Adrenal gland (tissue), 12 donors: ENCODE data around the gene MAP1LC3B2. TPM values are rescaled to one million over a fixed set of nuclear protein-coding genes. Genes with fewer than 3 reads are reported as not detected.

Experiments
- DNase-seq, 7 donors: peaks; one replicate each; pipeline ENCODE4 v3.0.0-alpha.2; 2019 to 2020
- H3K27ac ChIP-seq, 5 donors: fragments of 200-600 bp; sonication (generic) in 4 of 5; 1 replicate in 3 of 5; 2 replicates in 2 of 5; pipeline versions ENCODE4 v1.5.1 to v1.8.0; 2016 to 2020; ENCODE audit warnings: mild to moderate bottlenecking in 1 of 5
- H3K27me3 ChIP-seq: fragments of 200-600 bp; 2 replicates; pipeline ENCODE4 v1.8.0; 2021
- H3K36me3 ChIP-seq, 2 donors: fragments of 200-600 bp; replicated peaks in 1 of 2; 1 replicate in 1 of 2; 2 replicates in 1 of 2; pipeline versions ENCODE4 v1.5.1 to v1.8.0; 2018 to 2022
- H3K4me1 ChIP-seq, 2 donors: fragments of 200-600 bp; replicated peaks in 1 of 2; 1 replicate in 1 of 2; 2 replicates in 1 of 2; pipeline versions ENCODE4 v1.5.1 to v1.8.0; 2018 to 2021
- H3K4me3 ChIP-seq, 4 donors: fragments of 200-600 bp; sonication (generic) in 3 of 4; one replicate each; pipeline ENCODE4 v1.5.1; 2016 to 2018
- H3K9me3 ChIP-seq, 3 donors: fragments of 200-600 bp; sonication (generic) in 1 of 3; replicated peaks in 1 of 3; 1 replicate in 2 of 3; 2 replicates in 1 of 3; pipeline versions ENCODE4 v1.5.1 to v1.8.0; 2016 to 2021
- POLR2A ChIP-seq, 2 donors: fragments of 450-650 bp; IDR thresholded peaks; one replicate each; pipeline ENCODE4 v1.6.1; 2017; ENCODE audit warnings: antibody characterized with exemption in 2 of 2, mild to moderate bottlenecking in 2 of 2, moderate library complexity in 1 of 2
- WGBS, 4 donors: extraction: QIAGEN DNeasy Blood & Tissue Kit in 2 of 4; methylation state at CpG; one replicate each; pipeline versions ENCODE4 v1.1.5 to v1.1.7; 2013 to 2017; 5-methylcytosine and 5-hydroxymethylcytosine counted together
- intact Hi-C, 2 donors: fragments of 100-400 bp; cut with DNase I; formaldehyde crosslinking; loops; one replicate each; pipeline versions ENCODE4 v1.14.1 to v1.15.0; 2022 to 2023
- polyA plus RNA-seq, 3 donors: library from polyadenylated mRNA; stranded (reverse); fragments of 200-250 nt in 2 of 3; fragments of 350-450 nt in 1 of 3; fragmentation: Illumina TruSeq in 1 of 3; extraction: RNeasy Lipid Tissue Mini Kit (QIAGEN cat#74804) in 1 of 3; gene quantifications; one replicate each; pipeline ENCODE4 v1.2.3, GENCODE V29; 2013 to 2014
- total RNA-seq, 9 donors: library from RNA; depleted of rRNA in 4 of 9; stranded (reverse); fragments of >200 nt in 4 of 9; fragments of 120-200 nt in 1 of 9; fragmentation: NEBNext Ultra II Directional in 1 of 9; extraction: Animal tissue kit (Norgen Biotek cat#: 25700) in 1 of 9; gene quantifications; one replicate each; pipeline versions ENCODE4 v1.1.0 to v1.2.4, GENCODE V29; 2013 to 2023
- TF ChIP-seq, protein P1 (sequence below), 6 experiments: fragments of 450-650 bp in 4 of 6; fragments of 200-600 bp in 2 of 6; sonication (generic) in 1 of 6; IDR thresholded peaks; 1 replicate in 5 of 6; 2 replicates in 1 of 6; pipeline versions ENCODE4 v1.5.1 to v1.8.0; 2016 to 2021; ENCODE audit warnings: antibody characterized with exemption in 6 of 6, mild to moderate bottlenecking in 2 of 6, moderate library complexity in 1 of 6
- donor health status: healthy with polysubstance abuse.
- donor health status: Bipolar disorder and iron deficiency.
- donor health status: DM: yes; HTN: yes; CAD: no.
- donor health status: DM: no; HTN: no; CAD: no.
- donor health status: DM: no; HTN: no; CAD: no.
- donor health status: DM: yes; HTN: yes; CAD: no.

MAP1LC3B2 gene
- total and polyA plus RNA-seq, 12 donors = 0.54 to 4.6 (median 1.4) TPM; not detected in 1

- H3K4me3 ChIP-seq = peak overlapping the region in 2 of 4 donors; percentile 32 to 53
- no peaks in the 10 kb centered on the region for H3K27me3 ChIP-seq
- TF ChIP-seq, protein P1, sequence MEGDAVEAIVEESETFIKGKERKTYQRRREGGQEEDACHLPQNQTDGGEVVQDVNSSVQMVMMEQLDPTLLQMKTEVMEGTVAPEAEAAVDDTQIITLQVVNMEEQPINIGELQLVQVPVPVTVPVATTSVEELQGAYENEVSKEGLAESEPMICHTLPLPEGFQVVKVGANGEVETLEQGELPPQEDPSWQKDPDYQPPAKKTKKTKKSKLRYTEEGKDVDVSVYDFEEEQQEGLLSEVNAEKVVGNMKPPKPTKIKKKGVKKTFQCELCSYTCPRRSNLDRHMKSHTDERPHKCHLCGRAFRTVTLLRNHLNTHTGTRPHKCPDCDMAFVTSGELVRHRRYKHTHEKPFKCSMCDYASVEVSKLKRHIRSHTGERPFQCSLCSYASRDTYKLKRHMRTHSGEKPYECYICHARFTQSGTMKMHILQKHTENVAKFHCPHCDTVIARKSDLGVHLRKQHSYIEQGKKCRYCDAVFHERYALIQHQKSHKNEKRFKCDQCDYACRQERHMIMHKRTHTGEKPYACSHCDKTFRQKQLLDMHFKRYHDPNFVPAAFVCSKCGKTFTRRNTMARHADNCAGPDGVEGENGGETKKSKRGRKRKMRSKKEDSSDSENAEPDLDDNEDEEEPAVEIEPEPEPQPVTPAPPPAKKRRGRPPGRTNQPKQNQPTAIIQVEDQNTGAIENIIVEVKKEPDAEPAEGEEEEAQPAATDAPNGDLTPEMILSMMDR (IDR thresholded peaks at IDR 0.05) = no peak
- no peak for TF ChIP-seq POLR2A (IDR thresholded peaks at IDR 0.05)
- 42 to 51% (median 44%) methylated on average over 18 to 22 of the region's 22 CpGs for WGBS, 4 donors
- intact Hi-C loops = loop anchor here in 1 of 2 donors (5.0 kb wide), 1 partner anchor 601 kb away; no protein-coding TSS in a partner anchor
- H3K27ac ChIP-seq = peak overlapping the region in 3 of 5 donors; percentile 76 to 82 (median 81)
- peaks cover 15 to 17% of the 10 kb centered on the region in 2 donors for H3K4me1 ChIP-seq
- peak in 6 of 7 donors; percentile 37 to 61 (median 42) for DNase-seq
- H3K9me3 ChIP-seq = no peaks in the 10 kb centered on the region
- no peaks in the 10 kb centered on the region for H3K36me3 ChIP-seq
Observed at GRCh38 chr12:116598311-116599284, 39.4 kb downstream of the MAP1LC3B2 start.

DNA sequence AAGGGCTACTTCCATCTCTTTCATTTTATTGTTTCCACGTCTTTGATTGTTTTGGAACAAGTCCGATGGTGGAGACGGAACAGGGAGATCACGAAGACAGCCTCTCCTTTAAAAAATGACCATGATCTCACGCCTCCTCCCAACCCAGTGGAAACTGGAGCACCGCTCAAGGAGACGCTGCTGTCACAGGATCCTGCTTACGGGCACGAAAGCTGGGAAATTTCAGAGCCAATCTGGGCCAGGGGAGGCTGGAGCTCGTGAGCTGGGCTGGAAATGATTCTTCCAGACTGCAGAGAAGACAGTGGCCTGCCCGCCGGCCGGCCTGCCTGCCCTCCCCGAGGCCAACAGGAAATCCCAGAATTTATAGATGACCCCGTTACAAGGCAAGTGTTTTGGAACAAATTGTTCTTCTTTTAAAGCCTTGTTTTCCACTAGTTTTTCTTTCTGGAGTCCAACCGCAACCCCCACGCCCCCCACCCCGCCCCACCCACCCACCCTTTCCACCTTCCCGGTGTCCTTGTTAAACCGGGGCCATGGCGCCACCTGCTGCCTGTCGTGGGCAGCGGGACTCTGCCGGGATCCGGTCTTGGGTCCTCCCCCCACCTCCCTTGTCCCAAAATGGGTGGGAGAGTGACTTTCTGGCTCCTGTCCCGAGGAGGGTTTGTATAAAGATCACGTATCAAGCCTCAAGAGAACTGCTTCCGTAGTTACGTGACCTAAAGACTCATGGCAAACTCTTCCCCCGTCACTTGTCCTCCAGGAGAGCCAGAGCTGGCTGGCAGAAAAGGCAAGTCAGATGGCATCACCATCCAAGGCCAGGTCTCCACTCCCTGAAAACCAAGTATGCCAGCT, 40.3 kb downstream of the MAP1LC3B2 start:
- Histone ChIP-seq H3K36me3 (no peaks in the 10 kb centered on the region), H3K27ac (peak overlapping the region in 3 of 5 donors; percentile 76 to 82 (median 81)), H3K4me1 (peaks cover 15 to 21% of the 10 kb centered on the region in 2 donors), H3K9me3 (no peaks in the 10 kb centered on the region), H3K4me3 (peak overlapping the region in 2 of 4 donors; percentile 32 to 53), H3K27me3 (no peaks in the 10 kb centered on the region)
- 4 to 7% (median 6%) methylated on average over 26 to 30 of the region's 30 CpGs for WGBS, 4 donors
- intact Hi-C loops = loop anchor here (5.0 to 10.0 kb wide), 3 partner anchors 322 to 605 kb away; partner anchors contain the start of gene MED13L (in 1 of the 2)
- peak in 1 of 2 donors; percentile 39 for TF ChIP-seq POLR2A (IDR thresholded peaks at IDR 0.05)
- TF ChIP-seq, protein P1 (IDR thresholded peaks at IDR 0.05) = peak; percentile 36 to 62 (median 46)
- peak; percentile 80 to 91 (median 86) for DNase-seq

DNA sequence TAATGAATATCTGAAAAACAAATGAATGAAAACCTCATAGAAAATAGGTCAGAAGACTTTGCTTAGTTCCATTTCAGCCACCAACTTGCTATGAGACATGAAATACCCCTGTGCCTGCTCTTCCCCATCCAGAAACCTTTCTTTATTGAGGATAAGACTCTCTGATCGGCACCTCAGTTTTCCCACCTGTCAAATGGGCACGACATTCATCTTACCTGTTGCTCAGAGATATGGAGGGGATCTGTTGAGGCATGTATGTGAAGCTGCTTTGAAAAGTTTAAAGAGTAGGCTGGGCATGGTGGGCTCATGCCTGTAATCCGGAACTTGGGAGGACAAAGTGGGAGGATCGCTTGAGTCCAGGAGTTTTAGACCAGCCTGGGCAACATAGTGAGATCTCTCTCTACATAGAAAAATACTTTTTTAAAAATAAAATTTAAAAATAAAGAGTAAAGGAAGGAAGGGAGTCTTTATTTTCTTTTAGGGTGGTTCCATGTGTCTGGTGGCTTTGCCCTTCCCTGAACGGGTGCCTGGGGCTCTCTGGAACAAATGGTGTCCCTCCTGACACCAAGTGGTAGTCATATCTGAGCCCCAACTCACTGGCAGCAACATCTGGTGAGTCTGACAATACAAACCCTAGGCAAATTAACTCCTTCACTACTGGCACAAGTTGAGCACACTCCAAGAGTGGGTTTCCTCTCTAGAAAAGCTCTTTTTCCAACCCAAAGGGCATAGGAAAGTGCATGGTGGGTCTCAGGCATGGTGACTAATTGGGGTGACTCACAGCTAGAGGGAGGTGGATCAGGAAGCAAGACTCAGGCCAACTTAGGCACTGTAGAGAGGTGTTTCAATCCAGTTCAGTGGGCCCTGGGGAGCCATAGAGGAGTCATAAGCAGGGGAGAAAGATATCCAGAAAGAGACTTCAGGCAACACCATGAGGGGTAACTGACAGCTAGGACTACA, 42.1 kb downstream of the MAP1LC3B2 start:
- intact Hi-C loops = loop anchor here (5.0 to 10.0 kb wide), 2 partner anchors 324 to 606 kb away; partner anchors contain the start of gene MED13L (in 1 of the 2)
- no peaks in the 10 kb centered on the region for H3K27me3 ChIP-seq
- H3K4me1 ChIP-seq = peaks cover 15 to 17% of the 10 kb centered on the region in 2 donors
- TF ChIP-seq POLR2A (IDR thresholded peaks at IDR 0.05) = no peak
- TF ChIP-seq, protein P1 (IDR thresholded peaks at IDR 0.05) = no peak
- no peaks in the 10 kb centered on the region for H3K9me3 ChIP-seq
- H3K36me3 ChIP-seq = no peaks in the 10 kb centered on the region
- H3K27ac ChIP-seq = peak overlapping the region in 1 of 5 donors; percentile 27
- no peak overlapping the region for H3K4me3 ChIP-seq
- WGBS, 4 donors = 87 to 92% (median 89%) methylated on average over 5 of the region's 5 CpGs
- DNase-seq = no peak
